H1 (cell line): ENCODE data around the gene ZYX. TPM values are rescaled to one million over a fixed set of nuclear protein-coding genes. Genes with fewer than 3 reads are reported as not detected.
A peak's percentile ranks its signal among the peaks of the same experiment; 100 is the strongest.

Experiments used
- CTCF ChIP-seq, 3 experiments: IDR thresholded peaks; 1 replicate in 2 of 3; 2 replicates in 1 of 3; pipeline versions ENCODE4 v1.5.1 to v1.6.1; 2011; ENCODE audit warnings: low read length in 3 of 3, mild to moderate bottlenecking in 3 of 3, inconsistent platforms in 2 of 3, low read depth in 1 of 3, moderate library complexity in 1 of 3; ENCODE audit not compliant: insufficient read depth in 1 of 3; ENCODE audit errors: control extremely low read depth in 1 of 3
- POLR2A ChIP-seq, 2 experiments: IDR thresholded peaks; 1 replicate in 1 of 2; 2 replicates in 1 of 2; pipeline ENCODE4 v1.6.1; 2011; ENCODE audit warnings: low read depth in 2 of 2, low read length in 2 of 2, mild to moderate bottlenecking in 2 of 2; ENCODE audit errors: control extremely low read depth in 1 of 2
- POLR2AphosphoS5 ChIP-seq: IDR thresholded peaks from 2 replicates; pipeline ENCODE4 v1.6.1; 2011; ENCODE audit warnings: low read depth, low read length
- SP1 ChIP-seq: IDR thresholded peaks from 2 replicates; pipeline ENCODE4 v1.6.1; 2011; ENCODE audit warnings: low read depth, low read length
- TAF7 ChIP-seq: optimal IDR thresholded peaks from 2 replicates; pipeline ENCODE3; 2011; ENCODE audit warnings: low read depth, mild to moderate bottlenecking, inconsistent platforms, low read length, moderate library complexity, borderline replicate concordance
- polyA plus RNA-seq, 7 experiments: library from polyadenylated mRNA; depleted of rRNA in 3 of 7; stranded (reverse) in 5 of 7; unstranded in 2 of 7; fragments of >200 nt in 5 of 7; fragments of 200-250 nt in 2 of 7; gene quantifications; 1 replicate in 5 of 7; 2 replicates in 1 of 7; 4 replicates in 1 of 7; pipeline versions ENCODE4 v1.2.1 to v1.2.3, GENCODE V29; 2011 to 2013; ENCODE audit warnings: missing spikeins in 2 of 7, mixed read lengths in 2 of 7
- total RNA-seq: library from RNA; stranded (reverse); fragmentation: NEBNext Ultra II Directional; extraction: Animal tissue kit (Norgen Biotek cat#: 25700); gene quantifications from 2 replicates; pipeline ENCODE4 v1.2.1, GENCODE V29; 2021

The ZYX gene
- total and polyA plus RNA-seq, 2 of the 8 experiments (the other 6 are each of a cell fraction or from before 2014, with no cell fraction given) = 40.6 to 159 TPM

GRCh38 chr7:143408686-143409561 lies 27.8 kb downstream of the ZYX start, which contains the start of gene EPHA1 (continued):
- TF ChIP-seq POLR2AphosphoS5 (peak; percentile 34; the same call in 1 of the 2 replicates), CTCF (IDR thresholded peaks at IDR 0.05; ENCODE audit: control extremely low read depth in 1 of 3, insufficient read depth in 1 of 3, low read depth in 1 of 3, low read length in 3 of 3) (peak; percentile 47 to 72 (median 58)), SP1 (peak; percentile 73; the same call in 1 of the 2 replicates), POLR2A (IDR thresholded peaks at IDR 0.05; ENCODE audit: control extremely low read depth in 1 of 2, low read depth in 2 of 2, low read length in 2 of 2) (peak in 1 of 2 experiments; percentile 34; a peak in 1 of 3 replicates), TAF7 (no peak)
